Germinal center (tissue), 1 donor: ENCODE data around the gene PLEKHG3.

Experiments
- DNase-seq: peaks from one replicate; pipeline ENCODE4 v3.0.0; 2012; ENCODE audit warnings: mixed read lengths, low spot score

PLEKHG3 gene

GRCh38 chr14:64706593-64707193 is 2.5 kb downstream of the PLEKHG3 start:
- DNase-seq = no peak

- no peak for DNase-seq
Observed at GRCh38 chr14:64707661-64708060, 3.4 kb downstream of the PLEKHG3 start.

GRCh38 chr14:64708148-64709004 is 4.2 kb downstream of the PLEKHG3 start:
- DNase-seq = no peak

GRCh38 chr14:64709126-64709525 is 4.9 kb downstream of the PLEKHG3 start:
- DNase-seq = no peak

- no peak for DNase-seq
Observed at GRCh38 chr14:64711039-64711438, 6.8 kb downstream of the PLEKHG3 start.

- no peak for DNase-seq
Observed at GRCh38 chr14:64713677-64714076, 9.5 kb downstream of the PLEKHG3 start.

- no peak for DNase-seq
Observed at GRCh38 chr14:64714432-64715025, 10.3 kb downstream of the PLEKHG3 start.

- DNase-seq = no peak
Observed at GRCh38 chr14:64715146-64715627, 11.0 kb downstream of the PLEKHG3 start.

- DNase-seq = no peak
Observed at GRCh38 chr14:64715628-64716412, 11.6 kb downstream of the PLEKHG3 start.

- DNase-seq = no peak
Observed at GRCh38 chr14:64717870-64718269, 13.6 kb downstream of the PLEKHG3 start.

- DNase-seq = no peak
Observed at GRCh38 chr14:64718762-64719161, 14.5 kb downstream of the PLEKHG3 start.

- no peak for DNase-seq
Observed at GRCh38 chr14:64719601-64720000, 15.4 kb downstream of the PLEKHG3 start.

GRCh38 chr14:64720131-64720576 is 15.9 kb downstream of the PLEKHG3 start:
- DNase-seq = no peak

- DNase-seq = no peak
Observed at GRCh38 chr14:64721391-64721791, 17.2 kb downstream of the PLEKHG3 start.

- no peak for DNase-seq
Observed at GRCh38 chr14:64721899-64722298, 17.7 kb downstream of the PLEKHG3 start.

GRCh38 chr14:64722842-64723447 is 18.7 kb downstream of the PLEKHG3 start:
- no peak for DNase-seq

- DNase-seq = no peak
Observed at GRCh38 chr14:64723691-64724577, 19.7 kb downstream of the PLEKHG3 start.

GRCh38 chr14:64724578-64724930 is 20.3 kb downstream of the PLEKHG3 start:
- no peak for DNase-seq

- DNase-seq = no peak
Observed at GRCh38 chr14:64725261-64725815, 21.1 kb downstream of the PLEKHG3 start.

- DNase-seq = no peak
Observed at GRCh38 chr14:64725879-64726584, 21.8 kb downstream of the PLEKHG3 start.
